Measurements from ENCODE around the gene CLSTN1.

- TF ChIP-seq TAF1 (IDR thresholded peaks at IDR 0.05; ENCODE audit: low read depth, low read length) (no peak), POLR2A (IDR thresholded peaks at IDR 0.05; ENCODE audit: low read depth, low read length) (no peak), POLR2AphosphoS5 (IDR thresholded peaks at IDR 0.05; ENCODE audit: low read depth, low read length) (no peak), SPI1 (IDR thresholded peaks at IDR 0.05; ENCODE audit: low read depth, low read length) (no peak)
Observed at GRCh38 chr1:9728451-9729295, 95.1 kb downstream of the CLSTN1 start.
